ENCODE data around the gene ADAMTSL2. TPM values are rescaled to one million over a fixed set of nuclear protein-coding genes. Genes with fewer than 3 reads are reported as not detected.

The ADAMTSL2 gene
- total and polyA plus RNA-seq, 7 experiments from 2014 or later = 0.16 to 2.7 (median 0.71) TPM; not detected in 1

- POLR2A ChIA-PET = no interaction called here
- Histone ChIP-seq H3K27me3 (ENCODE audit: control insufficient read depth in 2 of 2, insufficient read depth in 2 of 2, low read length in 2 of 2) (no peaks in the 10 kb centered on the region), H3K36me3 (ENCODE audit: control insufficient read depth in 2 of 3, insufficient read depth in 3 of 3, low read length in 3 of 3) (no peaks in the 10 kb centered on the region), H3K9me3 (ENCODE audit: control insufficient read depth in 2 of 3, low read length in 3 of 3) (no peaks in the 10 kb centered on the region), H3K27ac (ENCODE audit: low read depth, low read length) (no peak overlapping the region), H3K4me1 (ENCODE audit: control insufficient read depth in 2 of 2, insufficient read depth in 2 of 2, low read length in 2 of 2) (no peaks in the 10 kb centered on the region), H3K4me3 (ENCODE audit: low read length) (no peak overlapping the region)
- Mint-ChIP-seq H3K4me1 (no peaks in the 10 kb centered on the region), H3K27me3 (peaks cover 0 to 6% (median 0%) of the 10 kb centered on the region in 5 donors), H3K27ac (no peak overlapping the region), H3K36me3 (no peaks in the 10 kb centered on the region), H3K9me3 (peaks cover 0 to 4% (median 0%) of the 10 kb centered on the region in 11 donors), H3K4me3 (no peak overlapping the region)
- CTCF ChIA-PET = interaction anchor here (0.6 to 1.9 kb wide), 4 partner anchors 8 to 331 kb away, joined by 3 to 13 read pairs (median 4); no protein-coding TSS in a partner anchor
- ATAC-seq (no peak), DNase-seq (no peak)
- intact Hi-C loops (cut with micrococcal nuclease) = no loop called here
These were observed 39.7 kb upstream of the ADAMTSL2 start for GRCh38 chr9:133494636-133495326.

DNA sequence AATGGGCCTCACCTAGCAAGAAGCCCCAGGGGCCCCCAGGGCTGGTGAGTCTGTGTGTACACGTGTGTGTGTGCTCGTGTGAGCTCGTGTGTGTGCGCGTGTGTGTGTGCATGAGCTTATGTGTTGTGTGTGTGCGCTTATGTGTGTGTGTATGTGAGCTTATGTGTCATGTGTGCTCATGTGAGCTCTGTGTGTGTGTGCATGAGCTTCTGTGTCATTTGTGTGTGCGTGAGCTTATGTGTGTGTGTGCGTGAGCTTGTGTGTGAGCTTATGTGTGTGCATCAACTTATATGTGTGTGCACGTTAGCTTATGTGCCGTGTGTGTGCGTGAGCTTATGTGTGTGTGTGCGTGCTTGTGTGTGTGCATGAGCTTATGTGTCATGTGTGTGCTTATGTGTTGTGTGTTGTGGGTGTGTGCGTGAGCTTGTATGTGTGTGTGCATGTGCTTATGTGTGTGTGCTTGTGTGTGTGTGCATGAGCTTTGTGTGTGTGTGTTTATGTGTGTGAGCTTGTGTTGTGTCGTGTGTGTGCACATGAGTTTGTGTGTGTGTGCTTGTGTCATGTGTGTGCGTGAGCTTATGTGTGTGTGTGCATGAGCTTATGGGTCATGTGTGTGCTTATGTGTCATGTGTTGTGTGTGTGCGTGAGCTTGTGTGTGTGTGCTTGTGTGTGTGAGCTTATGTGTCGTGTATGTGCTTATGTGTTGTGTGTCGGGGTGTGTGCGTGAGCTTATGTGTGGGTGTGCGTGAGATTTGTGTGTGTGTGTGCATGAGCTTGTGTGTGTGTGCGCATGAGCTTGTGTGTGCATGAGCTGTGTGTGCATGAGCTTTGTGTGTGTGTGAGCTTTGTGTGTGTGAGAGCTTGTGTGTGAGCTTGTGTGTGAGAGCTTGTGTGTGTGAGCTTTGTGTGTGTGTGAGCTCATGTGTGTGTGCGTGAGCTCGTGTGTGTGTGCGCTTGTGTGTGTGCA, 38.9 kb upstream of the ADAMTSL2 start:
- H3K27ac ChIP-seq (ENCODE audit: low read depth, low read length) = no peak overlapping the region
- no peak for ATAC-seq
- Mint-ChIP-seq H3K4me3 (no peak overlapping the region), H3K27ac (no peak overlapping the region), H3K9me3 (peaks cover 0 to 6% (median 0%) of the 10 kb centered on the region in 11 donors), H3K4me1 (no peaks in the 10 kb centered on the region), H3K36me3 (no peaks in the 10 kb centered on the region), H3K27me3 (peaks cover 0 to 6% (median 0%) of the 10 kb centered on the region in 5 donors)
- no peak overlapping the region for H3K4me3 ChIP-seq (ENCODE audit: low read length)
- intact Hi-C loops (cut with micrococcal nuclease) = no loop called here
- H3K9me3 ChIP-seq (ENCODE audit: control insufficient read depth in 2 of 3, low read length in 3 of 3) = no peaks in the 10 kb centered on the region
- DNase-seq = no peak
- ChIA-PET POLR2A (interaction anchor here (2.3 kb wide), 1 partner anchor 14 kb away, joined by 13 read pairs; no protein-coding TSS in a partner anchor), CTCF (interaction anchor here (0.6 to 1.9 kb wide), 5 partner anchors 9 to 314 kb away, joined by 3 to 13 read pairs (median 3); no protein-coding TSS in a partner anchor)
- H3K4me1 ChIP-seq (ENCODE audit: control insufficient read depth in 2 of 2, insufficient read depth in 2 of 2, low read length in 2 of 2) = no peaks in the 10 kb centered on the region
- H3K27me3 ChIP-seq (ENCODE audit: control insufficient read depth in 2 of 2, insufficient read depth in 2 of 2, low read length in 2 of 2) = no peaks in the 10 kb centered on the region
- H3K36me3 ChIP-seq (ENCODE audit: control insufficient read depth in 2 of 3, insufficient read depth in 3 of 3, low read length in 3 of 3) = no peaks in the 10 kb centered on the region

DNA sequence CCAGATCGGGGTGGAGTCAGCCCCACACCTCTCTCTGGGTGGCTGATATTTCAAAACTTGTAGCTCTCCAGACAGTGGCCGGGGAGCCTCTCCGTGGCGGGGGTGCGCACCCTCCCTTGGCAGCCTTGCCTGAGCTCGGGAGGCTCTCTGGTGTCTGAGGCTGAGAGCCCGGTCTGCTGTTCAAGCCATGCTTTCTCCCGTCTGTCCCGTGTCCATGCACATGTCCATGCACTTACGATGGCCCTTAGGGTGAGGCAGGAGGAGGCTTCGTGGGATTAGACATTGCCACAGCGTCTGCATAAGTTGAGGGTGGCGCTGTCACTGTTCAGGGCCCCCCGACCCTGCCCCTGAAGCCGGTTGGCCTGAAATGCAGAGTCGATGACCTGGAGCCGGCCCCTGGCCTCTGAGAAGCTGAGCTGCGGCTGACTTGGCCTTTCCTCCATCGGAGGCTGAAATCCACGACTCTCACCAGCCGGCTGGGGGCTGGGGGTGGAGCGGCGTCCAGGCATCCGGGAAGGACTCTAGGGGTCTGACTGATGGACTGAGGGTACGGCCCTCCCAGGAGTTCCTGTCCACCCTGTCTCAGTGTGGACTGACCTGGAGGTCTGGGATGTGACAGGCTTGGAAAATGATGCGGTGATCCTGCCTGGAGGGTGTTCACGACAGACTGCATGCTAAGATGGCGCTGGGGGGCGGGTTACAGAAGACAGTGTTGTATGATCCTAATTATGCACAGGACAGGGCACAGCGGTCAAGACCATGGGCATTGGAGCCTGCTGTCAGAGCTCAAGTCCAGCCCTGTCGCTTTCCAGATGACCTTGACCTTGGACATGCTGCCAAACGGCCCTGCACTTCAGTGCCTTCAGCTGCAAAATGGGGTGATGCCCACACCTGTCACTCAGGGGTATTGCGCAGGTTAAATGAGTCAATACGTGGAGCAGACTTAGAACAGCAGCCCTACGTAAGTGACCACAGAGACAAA, 37.4 kb upstream of the ADAMTSL2 start:
- H3K4me3 Mint-ChIP-seq = no peak overlapping the region
- H3K27me3 ChIP-seq (ENCODE audit: control insufficient read depth in 2 of 2, insufficient read depth in 2 of 2, low read length in 2 of 2) = no peaks in the 10 kb centered on the region
- H3K4me1 Mint-ChIP-seq = no peaks in the 10 kb centered on the region
- no peak for DNase-seq
- intact Hi-C loops (cut with micrococcal nuclease) = no loop called here
- H3K36me3 ChIP-seq (ENCODE audit: control insufficient read depth in 2 of 3, insufficient read depth in 3 of 3, low read length in 3 of 3) = no peaks in the 10 kb centered on the region
- peak overlapping the region in 1 of 9 donors; percentile 65 for H3K27ac Mint-ChIP-seq
- peaks cover 0 to 8% (median 0%) of the 10 kb centered on the region in 5 donors for H3K27me3 Mint-ChIP-seq
- no peak overlapping the region for H3K4me3 ChIP-seq (ENCODE audit: low read length)
- H3K9me3 ChIP-seq (ENCODE audit: control insufficient read depth in 2 of 3, low read length in 3 of 3) = peaks cover 0 to 8% (median 0%) of the 10 kb centered on the region in 3 experiments
- ATAC-seq = no peak
- CTCF ChIA-PET = interaction anchor here (0.7 to 1.9 kb wide), 2 partner anchors 11 to 311 kb away, joined by 3 to 13 read pairs; no protein-coding TSS in a partner anchor
- H3K9me3 Mint-ChIP-seq = peaks cover 4 to 18% (median 8%) of the 10 kb centered on the region in 11 donors
- POLR2A ChIA-PET = interaction anchor here (2.3 kb wide), 1 partner anchor 12 kb away, joined by 13 read pairs; no protein-coding TSS in a partner anchor
- no peak overlapping the region for H3K27ac ChIP-seq (ENCODE audit: low read depth, low read length)
- H3K4me1 ChIP-seq (ENCODE audit: control insufficient read depth in 2 of 2, insufficient read depth in 2 of 2, low read length in 2 of 2) = no peaks in the 10 kb centered on the region
- peaks cover 0 to 11% (median 3%) of the 10 kb centered on the region in 5 donors for H3K36me3 Mint-ChIP-seq

DNA sequence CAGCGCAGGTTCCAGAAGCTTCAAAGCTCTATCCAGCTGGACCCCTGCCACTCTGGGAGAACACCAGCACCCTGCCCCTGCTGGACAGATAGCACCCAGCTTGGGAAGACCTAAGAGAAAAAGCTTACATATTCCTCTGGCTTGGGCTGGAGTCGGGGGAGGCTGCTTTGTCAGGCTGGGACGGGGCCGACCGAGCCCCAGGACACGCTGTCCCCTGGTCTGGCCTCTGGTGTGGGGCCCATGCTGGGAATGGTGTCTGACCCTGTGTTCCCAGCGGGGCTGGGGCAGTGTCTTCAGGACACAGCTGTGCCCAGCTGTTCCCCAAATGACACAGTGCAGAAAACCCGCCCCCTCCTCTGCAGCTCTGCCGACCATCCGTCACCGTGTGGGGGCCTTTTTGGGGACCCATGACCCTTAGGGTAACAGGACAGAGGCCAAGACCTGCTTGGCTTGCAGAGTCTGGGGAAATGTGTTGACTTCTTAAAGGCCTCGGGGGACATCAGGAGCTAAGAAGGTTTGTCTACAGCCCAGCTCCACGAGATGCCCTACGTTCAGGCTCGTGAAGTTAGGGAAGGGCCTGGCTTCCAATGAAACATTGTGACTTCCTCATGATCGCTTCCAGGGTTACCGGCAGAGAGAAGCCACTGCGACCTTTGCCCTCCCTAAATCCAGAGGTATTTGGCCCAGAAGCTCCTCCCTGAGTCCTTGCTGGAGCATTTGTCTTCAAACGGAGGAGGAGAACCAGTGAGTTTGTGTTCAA, 35.2 kb upstream of the ADAMTSL2 start:
- Histone ChIP-seq H3K9me3 (ENCODE audit: control insufficient read depth in 2 of 3, low read length in 3 of 3) (peaks cover 0 to 8% (median 0%) of the 10 kb centered on the region in 3 experiments), H3K4me1 (ENCODE audit: control insufficient read depth in 2 of 2, insufficient read depth in 2 of 2, low read length in 2 of 2) (no peaks in the 10 kb centered on the region), H3K27me3 (ENCODE audit: control insufficient read depth in 2 of 2, insufficient read depth in 2 of 2, low read length in 2 of 2) (no peaks in the 10 kb centered on the region), H3K27ac (ENCODE audit: low read depth, low read length) (no peak overlapping the region), H3K4me3 (ENCODE audit: low read length) (no peak overlapping the region), H3K36me3 (ENCODE audit: control insufficient read depth in 2 of 3, insufficient read depth in 3 of 3, low read length in 3 of 3) (no peaks in the 10 kb centered on the region)
- intact Hi-C loops (cut with micrococcal nuclease) = no loop called here
- DNase-seq = no peak
- no peaks in the 10 kb centered on the region for H3K4me1 Mint-ChIP-seq
- ATAC-seq = no peak
- peaks cover 0 to 10% (median 0%) of the 10 kb centered on the region in 5 donors for H3K27me3 Mint-ChIP-seq
- H3K27ac Mint-ChIP-seq = no peak overlapping the region
- POLR2A ChIA-PET = interaction anchor here (0.6 to 1.3 kb wide), 2 partner anchors 10 to 637 kb away, joined by 3 to 4 read pairs; partner anchors contain the start of gene WDR5
- H3K36me3 Mint-ChIP-seq = peaks cover 0 to 17% (median 4%) of the 10 kb centered on the region in 5 donors
- H3K4me3 Mint-ChIP-seq = no peak overlapping the region
- peaks cover 4 to 24% (median 16%) of the 10 kb centered on the region in 11 donors for H3K9me3 Mint-ChIP-seq
- CTCF ChIA-PET = interaction anchor here (0.6 to 1.3 kb wide), 4 partner anchors 10 to 351 kb away, joined by 3 to 5 read pairs (median 3); no protein-coding TSS in a partner anchor

DNA sequence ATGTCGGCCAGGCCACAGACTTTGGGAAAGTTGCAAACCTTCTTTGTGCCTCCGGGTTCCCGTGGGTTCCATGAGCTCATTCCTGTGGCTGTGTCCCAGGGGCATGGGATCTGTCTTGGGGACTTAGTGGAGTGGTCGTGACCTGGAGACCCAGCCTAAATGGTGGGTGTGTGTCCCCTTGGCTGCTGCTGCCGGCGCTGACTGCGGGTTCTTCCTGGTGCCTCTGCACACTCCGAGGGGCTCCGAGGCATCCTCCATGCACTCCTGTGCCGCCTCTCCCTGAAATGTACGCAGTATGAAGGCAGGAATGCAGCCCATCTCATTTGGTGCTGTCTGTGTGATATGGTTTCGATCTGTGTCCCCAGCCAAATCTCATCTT, 34.6 kb upstream of the ADAMTSL2 start:
- H3K9me3 ChIP-seq (ENCODE audit: control insufficient read depth in 2 of 3, low read length in 3 of 3) = peaks cover 0 to 8% (median 0%) of the 10 kb centered on the region in 3 experiments
- Mint-ChIP-seq H3K4me1 (no peaks in the 10 kb centered on the region), H3K36me3 (peaks cover 0 to 17% (median 4%) of the 10 kb centered on the region in 5 donors), H3K27ac (no peak overlapping the region), H3K27me3 (peaks cover 0 to 10% (median 0%) of the 10 kb centered on the region in 5 donors), H3K9me3 (peaks cover 4 to 24% (median 16%) of the 10 kb centered on the region in 11 donors), H3K4me3 (no peak overlapping the region)
- POLR2A ChIA-PET = interaction anchor here (0.6 to 1.9 kb wide), 3 partner anchors 9 to 636 kb away, joined by 3 to 5 read pairs (median 4); partner anchors contain the start of gene WDR5
- ATAC-seq (no peak), DNase-seq (no peak)
- H3K4me3 ChIP-seq (ENCODE audit: low read length) = no peak overlapping the region
- no peaks in the 10 kb centered on the region for H3K27me3 ChIP-seq (ENCODE audit: control insufficient read depth in 2 of 2, insufficient read depth in 2 of 2, low read length in 2 of 2)
- no peak overlapping the region for H3K27ac ChIP-seq (ENCODE audit: low read depth, low read length)
- H3K36me3 ChIP-seq (ENCODE audit: control insufficient read depth in 2 of 3, insufficient read depth in 3 of 3, low read length in 3 of 3) = no peaks in the 10 kb centered on the region
- CTCF ChIA-PET = interaction anchor here (0.6 to 1.3 kb wide), 3 partner anchors 11 to 110 kb away, joined by 3 to 5 read pairs (median 3); no protein-coding TSS in a partner anchor
- H3K4me1 ChIP-seq (ENCODE audit: control insufficient read depth in 2 of 2, insufficient read depth in 2 of 2, low read length in 2 of 2) = no peaks in the 10 kb centered on the region
- intact Hi-C loops (cut with micrococcal nuclease) = no loop called here

Data from naive thymus-derived CD4-positive, alpha-beta T cell (primary cell).